A673 (cell line): Measurements from ENCODE around the gene RPL34.

Source experiments
- EZH2 ChIP-seq: fragments of 200-600 bp; sonication (generic); IDR thresholded peaks from 2 replicates; pipeline ENCODE4 v1.6.1; 2017; ENCODE audit warnings: borderline replicate concordance, low read depth, mild to moderate bottlenecking, mixed read lengths, antibody characterized with exemption, low read length; ENCODE audit not compliant: poor library complexity, severe bottlenecking
- TF ChIP-seq, protein P1 (sequence below): fragments of 300-800, 200-600 bp; sonication (generic); conservative IDR thresholded peaks from 2 replicates; pipeline ENCODE4 v1.5.1; 2017; ENCODE audit warnings: low read depth, mild to moderate bottlenecking, antibody characterized with exemption, low read length, moderate library complexity, mixed read lengths

DNA sequence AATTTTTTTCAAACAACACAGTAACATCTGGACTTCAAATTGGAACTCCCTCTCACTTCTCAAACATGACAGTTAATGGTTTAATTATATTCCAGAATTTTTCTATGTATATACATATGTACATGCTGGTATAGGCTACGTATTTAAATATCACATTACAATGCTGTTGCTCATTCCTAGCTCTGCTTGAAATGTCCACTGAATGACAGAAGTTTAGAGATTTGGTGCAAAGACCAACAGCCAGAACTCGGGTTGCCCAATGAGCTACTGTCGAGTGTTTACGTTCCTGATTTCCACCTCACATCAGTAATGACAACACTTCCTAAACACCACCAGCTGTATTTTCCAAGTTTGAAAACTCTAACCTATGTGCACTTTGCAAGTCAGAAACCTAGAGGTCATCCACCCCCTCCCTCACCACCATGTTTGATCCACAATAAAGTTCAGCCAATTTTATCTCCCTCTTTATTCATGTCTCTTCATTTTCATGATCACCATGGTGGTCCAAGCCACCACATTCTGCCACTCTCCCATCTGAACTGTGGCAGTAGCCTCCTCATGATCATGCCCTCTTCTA is 49.3 kb upstream of the RPL34 start:
- TF ChIP-seq, protein P1, sequence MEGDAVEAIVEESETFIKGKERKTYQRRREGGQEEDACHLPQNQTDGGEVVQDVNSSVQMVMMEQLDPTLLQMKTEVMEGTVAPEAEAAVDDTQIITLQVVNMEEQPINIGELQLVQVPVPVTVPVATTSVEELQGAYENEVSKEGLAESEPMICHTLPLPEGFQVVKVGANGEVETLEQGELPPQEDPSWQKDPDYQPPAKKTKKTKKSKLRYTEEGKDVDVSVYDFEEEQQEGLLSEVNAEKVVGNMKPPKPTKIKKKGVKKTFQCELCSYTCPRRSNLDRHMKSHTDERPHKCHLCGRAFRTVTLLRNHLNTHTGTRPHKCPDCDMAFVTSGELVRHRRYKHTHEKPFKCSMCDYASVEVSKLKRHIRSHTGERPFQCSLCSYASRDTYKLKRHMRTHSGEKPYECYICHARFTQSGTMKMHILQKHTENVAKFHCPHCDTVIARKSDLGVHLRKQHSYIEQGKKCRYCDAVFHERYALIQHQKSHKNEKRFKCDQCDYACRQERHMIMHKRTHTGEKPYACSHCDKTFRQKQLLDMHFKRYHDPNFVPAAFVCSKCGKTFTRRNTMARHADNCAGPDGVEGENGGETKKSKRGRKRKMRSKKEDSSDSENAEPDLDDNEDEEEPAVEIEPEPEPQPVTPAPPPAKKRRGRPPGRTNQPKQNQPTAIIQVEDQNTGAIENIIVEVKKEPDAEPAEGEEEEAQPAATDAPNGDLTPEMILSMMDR, result no peak
- TF ChIP-seq EZH2, result no peak
